ENCODE results near the gene LRP1. TPM values are rescaled to one million over a fixed set of nuclear protein-coding genes. Genes with fewer than 3 reads are reported as not detected.

LRP1 gene
- total RNA-seq, 1 donor from 2014 or later: 0.95 TPM

- no peak overlapping the region for H3K27ac Mint-ChIP-seq
- no peaks in the 10 kb centered on the region for H3K36me3 Mint-ChIP-seq (ENCODE audit: low read depth)
- intact Hi-C loops (cut with micrococcal nuclease): no loop called here
- H3K4me3 Mint-ChIP-seq: no peak overlapping the region
- no peak for TF ChIP-seq CTCF (IDR thresholded peaks at IDR 0.05)
- no peaks in the 10 kb centered on the region for H3K9me3 Mint-ChIP-seq
- H3K4me1 Mint-ChIP-seq: peaks cover 9% of the 10 kb centered on the region
- H3K27me3 Mint-ChIP-seq: peaks cover 7% of the 10 kb centered on the region
- POLR2A ChIA-PET: no interaction called here
- ATAC-seq (ENCODE audit: low read depth) (no peak), DNase-seq (no peak)
- CTCF ChIA-PET: no interaction called here
Observed at GRCh38 chr12:57154804-57155434, 26.6 kb downstream of the LRP1 start.

- ChIA-PET POLR2A (no interaction called here), CTCF (no interaction called here)
- Mint-ChIP-seq H3K4me1 (peaks cover 9% of the 10 kb centered on the region), H3K4me3 (no peak overlapping the region), H3K27ac (no peak overlapping the region), H3K36me3 (ENCODE audit: low read depth) (no peaks in the 10 kb centered on the region), H3K27me3 (peaks cover 7% of the 10 kb centered on the region), H3K9me3 (no peaks in the 10 kb centered on the region)
- no peak for DNase-seq
- intact Hi-C loops (cut with micrococcal nuclease): no loop called here
- no peak for ATAC-seq (ENCODE audit: low read depth)
- no peak for TF ChIP-seq CTCF (IDR thresholded peaks at IDR 0.05)
Observed at GRCh38 chr12:57156701-57157403, 28.6 kb downstream of the LRP1 start.

GRCh38 chr12:57157588-57158173 lies 29.4 kb downstream of the LRP1 start:
- Mint-ChIP-seq H3K27ac (no peak overlapping the region), H3K9me3 (no peaks in the 10 kb centered on the region), H3K36me3 (ENCODE audit: low read depth) (no peaks in the 10 kb centered on the region), H3K4me1 (peaks cover 9% of the 10 kb centered on the region), H3K27me3 (peaks cover 7% of the 10 kb centered on the region), H3K4me3 (no peak overlapping the region)
- POLR2A ChIA-PET: no interaction called here
- intact Hi-C loops (cut with micrococcal nuclease): no loop called here
- ATAC-seq (ENCODE audit: low read depth) (no peak), DNase-seq (no peak)
- CTCF ChIA-PET: no interaction called here
- no peak for TF ChIP-seq CTCF (IDR thresholded peaks at IDR 0.05)

- no peak for DNase-seq
- H3K36me3 Mint-ChIP-seq (ENCODE audit: low read depth): no peaks in the 10 kb centered on the region
- H3K27me3 Mint-ChIP-seq: peaks cover 7% of the 10 kb centered on the region
- no peak for ATAC-seq (ENCODE audit: low read depth)
- no peak for TF ChIP-seq CTCF (IDR thresholded peaks at IDR 0.05)
- H3K4me1 Mint-ChIP-seq: peaks cover 9% of the 10 kb centered on the region
- ChIA-PET CTCF (no interaction called here), POLR2A (no interaction called here)
- no peaks in the 10 kb centered on the region for H3K9me3 Mint-ChIP-seq
- H3K4me3 Mint-ChIP-seq: no peak overlapping the region
- intact Hi-C loops (cut with micrococcal nuclease): no loop called here
- no peak overlapping the region for H3K27ac Mint-ChIP-seq
Observed at GRCh38 chr12:57158186-57158585, 29.9 kb downstream of the LRP1 start.

- H3K4me3 Mint-ChIP-seq: no peak overlapping the region
- H3K27ac Mint-ChIP-seq: no peak overlapping the region
- peaks cover 7% of the 10 kb centered on the region for H3K27me3 Mint-ChIP-seq
- ChIA-PET CTCF (no interaction called here), POLR2A (interaction anchor here (0.5 kb wide), 1 partner anchor 1331 kb away, joined by 4 read pairs; no protein-coding TSS in a partner anchor)
- peaks cover 9% of the 10 kb centered on the region for H3K4me1 Mint-ChIP-seq
- no peak for TF ChIP-seq CTCF (IDR thresholded peaks at IDR 0.05)
- no peaks in the 10 kb centered on the region for H3K36me3 Mint-ChIP-seq (ENCODE audit: low read depth)
- DNase-seq (no peak), ATAC-seq (ENCODE audit: low read depth) (no peak)
- intact Hi-C loops (cut with micrococcal nuclease): no loop called here
- H3K9me3 Mint-ChIP-seq: no peaks in the 10 kb centered on the region
Observed at GRCh38 chr12:57158665-57159064, 30.4 kb downstream of the LRP1 start.
